ENCODE measurements around the gene WDR18. TPM values are rescaled to one million over a fixed set of nuclear protein-coding genes. Genes with fewer than 3 reads are reported as not detected.

Gene WDR18
- total RNA-seq, 1 donor from 2014 or later: 38.6 TPM

GRCh38 chr19:939922-940321 lies 44.2 kb upstream of the WDR18 start:
- Mint-ChIP-seq H3K27ac (peak overlapping the region; percentile 38), H3K27me3 (ENCODE audit: insufficient read depth, low read depth) (peaks cover 10% of the 10 kb centered on the region), H3K9me3 (no peaks in the 10 kb centered on the region), H3K36me3 (peaks cover 28% of the 10 kb centered on the region), H3K4me3 (peak overlapping the region; percentile 28), H3K4me1 (peaks cover 15% of the 10 kb centered on the region)
- H2AFZ ChIP-seq (replicated peaks): no peak overlapping the region
- H3K27me3 ChIP-seq: no peaks in the 10 kb centered on the region
- no peak for DNase-seq (ENCODE audit: low spot score)
- peaks cover 94% of the 10 kb centered on the region for H4K20me1 ChIP-seq (ENCODE audit: low read depth)
- H3K79me2 ChIP-seq (ENCODE audit: low read depth): peaks cover 97% of the 10 kb centered on the region
- H3K9ac ChIP-seq: no peak overlapping the region
- H3K9me3 ChIP-seq (ENCODE audit: low read depth): no peaks in the 10 kb centered on the region
- H3K4me2 ChIP-seq: no peak overlapping the region
- no peaks in the 10 kb centered on the region for H3F3A ChIP-seq (ENCODE audit: low read depth)
- no peak overlapping the region for H3K27ac ChIP-seq
- TF ChIP-seq EZH2phosphoT487 (IDR thresholded peaks at IDR 0.05) (no peak), CTCF (IDR thresholded peaks at IDR 0.05) (no peak), EZH2 (IDR thresholded peaks at IDR 0.05) (no peak)
- H3K4me3 ChIP-seq: no peak overlapping the region
- no peaks in the 10 kb centered on the region for H3K4me1 ChIP-seq
- H3K36me3 ChIP-seq: no peaks in the 10 kb centered on the region

- Histone ChIP-seq H3F3A (ENCODE audit: low read depth) (no peaks in the 10 kb centered on the region), H3K9me3 (ENCODE audit: low read depth) (no peaks in the 10 kb centered on the region), H3K4me2 (no peak overlapping the region), H4K20me1 (ENCODE audit: low read depth) (peaks cover 94% of the 10 kb centered on the region), H3K27me3 (no peaks in the 10 kb centered on the region), H2AFZ (replicated peaks) (no peak overlapping the region), H3K79me2 (ENCODE audit: low read depth) (peaks cover 97% of the 10 kb centered on the region), H3K27ac (no peak overlapping the region), H3K36me3 (no peaks in the 10 kb centered on the region), H3K4me3 (no peak overlapping the region), H3K9ac (no peak overlapping the region), H3K4me1 (no peaks in the 10 kb centered on the region)
- H3K27ac Mint-ChIP-seq: no peak overlapping the region
- peaks cover 10% of the 10 kb centered on the region for H3K27me3 Mint-ChIP-seq (ENCODE audit: insufficient read depth, low read depth)
- peaks cover 15% of the 10 kb centered on the region for H3K4me1 Mint-ChIP-seq
- H3K36me3 Mint-ChIP-seq: peaks cover 26% of the 10 kb centered on the region
- H3K9me3 Mint-ChIP-seq: no peaks in the 10 kb centered on the region
- DNase-seq (ENCODE audit: low spot score): no peak
- H3K4me3 Mint-ChIP-seq: no peak overlapping the region
- no peak for TF ChIP-seq EZH2phosphoT487 (IDR thresholded peaks at IDR 0.05)
- TF ChIP-seq EZH2 (IDR thresholded peaks at IDR 0.05): no peak
- TF ChIP-seq CTCF (IDR thresholded peaks at IDR 0.05): no peak
Observed at GRCh38 chr19:940591-941291, 43.4 kb upstream of the WDR18 start.

- no peak overlapping the region for H2AFZ ChIP-seq (replicated peaks)
- H3K36me3 ChIP-seq: no peaks in the 10 kb centered on the region
- no peaks in the 10 kb centered on the region for H3K4me1 ChIP-seq
- DNase-seq (ENCODE audit: low spot score): no peak
- Mint-ChIP-seq H3K27ac (no peak overlapping the region), H3K36me3 (peaks cover 26% of the 10 kb centered on the region), H3K9me3 (no peaks in the 10 kb centered on the region), H3K27me3 (ENCODE audit: insufficient read depth, low read depth) (peaks cover 10% of the 10 kb centered on the region), H3K4me1 (peaks cover 15% of the 10 kb centered on the region), H3K4me3 (peak overlapping the region; percentile 36)
- no peaks in the 10 kb centered on the region for H3K9me3 ChIP-seq (ENCODE audit: low read depth)
- no peak overlapping the region for H3K4me2 ChIP-seq
- H3K9ac ChIP-seq: no peak overlapping the region
- no peak overlapping the region for H3K4me3 ChIP-seq
- peaks cover 91% of the 10 kb centered on the region for H4K20me1 ChIP-seq (ENCODE audit: low read depth)
- TF ChIP-seq EZH2 (IDR thresholded peaks at IDR 0.05): no peak
- no peak for TF ChIP-seq EZH2phosphoT487 (IDR thresholded peaks at IDR 0.05)
- TF ChIP-seq CTCF (IDR thresholded peaks at IDR 0.05): no peak
- H3F3A ChIP-seq (ENCODE audit: low read depth): no peaks in the 10 kb centered on the region
- H3K79me2 ChIP-seq (ENCODE audit: low read depth): peaks cover 95% of the 10 kb centered on the region
- no peak overlapping the region for H3K27ac ChIP-seq
- no peaks in the 10 kb centered on the region for H3K27me3 ChIP-seq
Observed at GRCh38 chr19:941292-942132, 42.6 kb upstream of the WDR18 start.

Measured in neural progenitor cell (in vitro differentiated cells).